ENCODE measurements around the gene IGF1R.
"Not testable (repeated sequence)": the region's sequence is repeated elsewhere in the genome, so short reads cannot be mapped to it uniquely, and the experiment has no call there.

Gene IGF1R

GRCh38 chr15:98647774-98648653 is at the start of gene IGF1R:
Gene IGF1R, plus strand, starts transcription at chr15:98648539. Its CDS starts 1,043 bp downstream, at chr15:98649582.
- DNase-seq (ENCODE audit: low spot score): peak; percentile 76

GRCh38 chr15:98599909-98600691 is 48.2 kb upstream of the IGF1R start:
- DNase-seq (ENCODE audit: low spot score): no peak

GRCh38 chr15:98604983-98605382 is 43.4 kb upstream of the IGF1R start:
- DNase-seq (ENCODE audit: low spot score): no peak

GRCh38 chr15:98609144-98609852 is 39.0 kb upstream of the IGF1R start:
- no peak for DNase-seq (ENCODE audit: low spot score)

DNA sequence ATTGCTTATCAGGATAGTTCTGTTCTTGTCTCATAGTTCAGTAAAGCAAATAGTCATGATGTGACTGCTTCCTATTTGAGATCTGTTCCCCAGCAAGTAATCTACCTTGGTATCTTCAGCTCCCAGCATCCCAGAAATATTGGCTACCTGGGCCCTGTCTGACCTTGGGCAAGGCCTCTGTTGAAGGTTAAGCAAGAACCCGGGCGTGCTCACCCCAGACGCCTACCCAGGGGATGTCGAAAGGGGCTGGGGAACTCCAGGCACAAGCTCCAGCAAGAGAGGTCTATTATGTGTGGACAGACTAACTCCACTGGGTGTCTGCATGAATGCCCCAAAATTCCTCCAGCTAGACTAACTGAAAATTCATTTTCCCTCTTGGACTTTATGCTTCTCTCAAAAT is 37.3 kb upstream of the IGF1R start:
- no peak for DNase-seq (ENCODE audit: low spot score)

DNA sequence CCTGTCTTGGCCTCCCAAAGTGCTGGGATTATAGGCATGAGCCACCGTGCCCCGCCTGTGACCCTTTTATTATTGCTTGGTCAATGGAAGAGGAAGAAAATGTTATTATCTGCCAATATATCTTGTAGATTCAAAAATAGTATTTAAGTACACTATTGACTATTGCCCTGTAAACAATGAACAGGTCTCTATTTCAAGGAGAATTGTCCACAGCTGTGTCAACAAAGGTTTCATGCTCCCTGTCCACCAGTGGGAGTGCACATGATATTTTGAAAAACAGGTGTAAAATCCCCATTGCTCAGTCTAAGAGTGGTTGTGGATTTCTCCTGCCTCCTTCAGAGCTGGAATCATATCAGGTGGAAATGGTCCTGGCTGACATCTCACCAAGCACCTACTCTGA is 36.5 kb upstream of the IGF1R start:
- DNase-seq (ENCODE audit: low spot score): no peak

- DNase-seq (ENCODE audit: low spot score): no peak
Observed at GRCh38 chr15:98612490-98613110, 35.7 kb upstream of the IGF1R start.

DNA sequence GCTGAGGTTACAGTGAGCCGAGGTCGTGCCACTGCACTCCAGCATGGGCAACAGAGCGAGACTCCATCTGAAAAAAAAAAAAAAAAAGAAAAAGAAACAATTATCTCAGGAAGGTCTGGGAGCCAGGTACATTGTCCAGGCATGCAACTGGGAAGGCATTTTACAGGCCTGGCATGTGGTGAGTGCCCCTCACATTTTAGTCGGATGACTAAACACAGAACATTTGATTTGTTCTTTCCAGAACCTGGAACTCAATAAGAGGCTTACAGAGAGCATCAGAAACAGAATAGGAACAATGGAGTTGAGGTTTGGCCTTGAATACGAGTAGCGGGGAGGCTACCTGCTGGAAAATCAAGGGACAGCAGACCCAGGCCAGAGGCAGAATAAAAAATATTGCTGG is 33.7 kb upstream of the IGF1R start:
- no peak for DNase-seq (ENCODE audit: low spot score)

GRCh38 chr15:98616397-98616796 is 31.9 kb upstream of the IGF1R start:
- no peak for DNase-seq (ENCODE audit: low spot score)

GRCh38 chr15:98617328-98617980 is 30.9 kb upstream of the IGF1R start:
- no peak for DNase-seq (ENCODE audit: low spot score)

GRCh38 chr15:98618576-98618975 is 29.8 kb upstream of the IGF1R start:
- DNase-seq (ENCODE audit: low spot score): not testable (repeated sequence)

- DNase-seq (ENCODE audit: low spot score): no peak
Observed at GRCh38 chr15:98620020-98620419, 28.3 kb upstream of the IGF1R start.

GRCh38 chr15:98621021-98621420 is 27.3 kb upstream of the IGF1R start:
- no peak for DNase-seq (ENCODE audit: low spot score)

- DNase-seq (ENCODE audit: low spot score): no peak
Observed at GRCh38 chr15:98625614-98626013, 22.7 kb upstream of the IGF1R start.

DNA sequence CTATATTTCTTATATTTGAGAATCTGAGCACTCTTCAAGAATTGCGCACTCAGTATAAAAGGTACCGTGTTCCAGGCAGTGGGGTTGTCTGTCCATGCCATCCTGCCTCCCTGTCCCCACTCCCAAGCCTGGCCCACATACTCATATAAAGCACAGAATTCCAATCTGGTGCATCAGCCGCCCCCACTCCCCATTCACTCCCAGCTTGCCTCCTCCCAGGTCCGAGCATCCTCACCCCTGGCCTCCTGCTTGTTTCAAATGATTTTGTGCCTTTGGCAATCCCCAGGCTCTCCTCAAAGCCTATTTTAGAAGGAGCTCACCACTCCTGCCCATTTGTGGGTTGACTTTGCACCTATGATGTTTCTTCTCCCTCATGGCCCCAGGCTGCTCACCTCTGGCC is 22.2 kb upstream of the IGF1R start:
- DNase-seq (ENCODE audit: low spot score): no peak

DNA sequence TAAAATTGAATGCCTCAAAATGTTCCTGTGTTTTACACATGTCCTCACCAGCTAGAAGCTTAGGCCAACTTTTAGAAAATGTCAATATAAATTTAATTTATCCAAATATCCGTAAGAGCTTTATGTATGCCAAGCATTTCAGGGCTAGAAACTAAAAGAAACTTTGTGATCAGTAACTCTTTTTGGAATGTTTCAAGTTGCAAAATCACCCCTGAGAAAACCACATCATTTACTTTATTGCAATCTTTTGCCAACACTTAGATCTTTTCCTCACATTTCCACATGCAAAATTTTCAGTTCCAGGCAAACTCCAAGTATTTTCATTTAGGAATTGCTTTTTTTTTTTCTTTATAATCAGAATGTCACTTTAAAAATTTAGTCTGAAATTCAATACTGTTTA is 20.1 kb upstream of the IGF1R start:
- DNase-seq (ENCODE audit: low spot score): no peak

GRCh38 chr15:98635848-98636247 is 12.5 kb upstream of the IGF1R start:
- DNase-seq (ENCODE audit: low spot score): no peak

GRCh38 chr15:98643115-98643514 is 5.2 kb upstream of the IGF1R start:
- DNase-seq (ENCODE audit: low spot score): no peak

- DNase-seq (ENCODE audit: low spot score): no peak
Observed at GRCh38 chr15:98646546-98647025, 1.8 kb upstream of the IGF1R start.

DNA sequence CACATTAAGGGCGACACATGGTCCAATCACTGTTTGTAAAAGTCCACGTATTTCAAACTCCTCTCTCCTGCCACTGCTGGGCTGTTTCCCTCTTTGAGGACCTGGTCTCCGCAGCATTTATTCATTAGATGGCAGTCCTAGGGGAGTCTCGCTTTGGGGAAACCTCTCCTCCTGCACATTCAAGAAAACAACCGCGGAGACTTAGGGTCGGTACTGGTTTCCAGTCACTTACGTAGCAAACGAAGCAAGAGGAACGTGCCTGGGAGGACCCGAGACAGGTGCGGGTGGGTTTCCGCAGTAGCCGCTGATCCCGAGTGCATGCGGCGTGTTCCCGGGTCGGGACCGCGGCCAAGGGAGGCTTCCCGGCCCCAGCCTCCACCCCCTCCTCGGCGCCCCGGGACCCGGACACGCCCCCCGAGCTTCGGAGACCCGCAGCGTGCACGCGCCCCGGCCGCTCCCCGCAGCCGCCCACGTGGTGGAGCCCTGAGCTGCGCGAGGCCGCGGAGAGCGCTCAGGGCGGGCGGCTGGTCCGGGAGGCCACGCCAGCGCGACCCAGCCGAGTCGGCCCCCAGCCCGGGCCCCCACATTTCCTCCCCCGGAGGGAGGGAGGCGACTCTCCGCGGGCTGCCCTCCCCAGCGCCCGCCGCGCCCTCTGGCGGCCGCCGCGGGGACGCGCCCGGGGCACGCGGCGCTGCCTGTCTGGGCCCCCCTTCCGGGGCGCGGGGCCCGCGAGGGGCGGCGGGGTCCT is 1.1 kb upstream of the IGF1R start:
- peak; percentile 69 for DNase-seq (ENCODE audit: low spot score)
